ENCODE data around the gene NDUFAF4. TPM values are rescaled to one million over a fixed set of nuclear protein-coding genes. Genes with fewer than 3 reads are reported as not detected.

NDUFAF4 gene
- total and polyA plus RNA-seq, 2 of the 13 experiments (the other 11 are each of a cell fraction or from before 2014, with no cell fraction given), result 41.3 to 59.7 TPM

GRCh38 chr6:96872976-96873375 lies 24.7 kb downstream of the NDUFAF4 start (continued):
- TF ChIP-seq TCF7L2 (IDR thresholded peaks at IDR 0.05; ENCODE audit: low read depth, low read length) (no peak), TGIF2 (CRISPR knock-in tag; IDR thresholded peaks at IDR 0.05) (no peak), TP53 (CRISPR knock-in tag; conservative IDR thresholded peaks at IDR 0.05) (no peak), ZBTB33 (CRISPR knock-in tag; IDR thresholded peaks at IDR 0.05) (no peak), FOXC1 (CRISPR knock-in tag; IDR thresholded peaks at IDR 0.05; ENCODE audit: borderline replicate concordance) (no peak)

GRCh38 chr6:96865055-96865405 lies 32.7 kb downstream of the NDUFAF4 start:
- DNase-seq (ENCODE audit: low spot score), result no peak
- ChIA-PET CTCF (ENCODE audit: low intra/inter-chr PET ratio, low total read pairs) (no interaction called here), POLR2A (no interaction called here)
- no peak for ATAC-seq
- no TSS peak for BruUV-seq (replicated peaks)
- FAIRE-seq, result no peak
- H3K9ac ChIP-seq (ENCODE audit: insufficient read depth, low read depth, low read length), result no peak overlapping the region
- no peak overlapping the region for H3K4me3 ChIP-seq (replicated peaks in 1 of 3; ENCODE audit: insufficient read depth in 1 of 3, low read depth in 2 of 3, low read length in 3 of 3)
- no peaks in the 10 kb centered on the region for H4K20me1 ChIP-seq (ENCODE audit: insufficient read depth, low read length)
- 0% methylated on average over 3 of the region's 3 CpGs for WGBS (ENCODE audit: low lambda C conversion rate)
- H2AFZ ChIP-seq (ENCODE audit: low read length), result no peak overlapping the region
- H3K4me1 ChIP-seq (ENCODE audit: insufficient read depth, low read length), result no peaks in the 10 kb centered on the region
- no peaks in the 10 kb centered on the region for H3K9me3 ChIP-seq (ENCODE audit: low read length)
- no peak overlapping the region for H3K4me2 ChIP-seq (ENCODE audit: low read depth, low read length)
- no peaks in the 10 kb centered on the region for H3K36me3 ChIP-seq (replicated peaks in 1 of 2; ENCODE audit: control insufficient read depth in 1 of 2, insufficient read depth in 2 of 2, low read length in 2 of 2)
- intact Hi-C loops (cut with micrococcal nuclease; ENCODE audit: unreplicated experiment), result no loop called here
- H3K27me3 ChIP-seq (ENCODE audit: control insufficient read depth in 1 of 2, insufficient read depth in 2 of 2, low read length in 2 of 2), result no peaks in the 10 kb centered on the region
- H3K27ac ChIP-seq (ENCODE audit: extremely low read length, insufficient read depth, low read length), result no peak overlapping the region
- no peak for TF ChIP-seq TOE1 (CRISPR knock-in tag; IDR thresholded peaks at IDR 0.05)
- no peak for TF ChIP-seq ATAD3A (CRISPR knock-in tag; IDR thresholded peaks at IDR 0.05)
- H3K79me2 ChIP-seq (ENCODE audit: insufficient read depth, low read length), result no peaks in the 10 kb centered on the region
- in situ Hi-C loops (cut with HindIII; ENCODE audit: extremely low pct_ligation_motif_present, low pct_unique_long_range_greater_than_20kb), result no loop called here

Data from HepG2 (cell line).